COR-L47 (cell line): Measurements from ENCODE around the gene RAB32.
"Not testable (repeated sequence)": the region's sequence is repeated elsewhere in the genome, so short reads cannot be mapped to it uniquely, and the experiment has no call there.

Source experiments
- DNase-seq: peaks from one replicate; lab custom pipeline; 2025; lab: John Stamatoyannopoulos, UW

RAB32 gene

DNA sequence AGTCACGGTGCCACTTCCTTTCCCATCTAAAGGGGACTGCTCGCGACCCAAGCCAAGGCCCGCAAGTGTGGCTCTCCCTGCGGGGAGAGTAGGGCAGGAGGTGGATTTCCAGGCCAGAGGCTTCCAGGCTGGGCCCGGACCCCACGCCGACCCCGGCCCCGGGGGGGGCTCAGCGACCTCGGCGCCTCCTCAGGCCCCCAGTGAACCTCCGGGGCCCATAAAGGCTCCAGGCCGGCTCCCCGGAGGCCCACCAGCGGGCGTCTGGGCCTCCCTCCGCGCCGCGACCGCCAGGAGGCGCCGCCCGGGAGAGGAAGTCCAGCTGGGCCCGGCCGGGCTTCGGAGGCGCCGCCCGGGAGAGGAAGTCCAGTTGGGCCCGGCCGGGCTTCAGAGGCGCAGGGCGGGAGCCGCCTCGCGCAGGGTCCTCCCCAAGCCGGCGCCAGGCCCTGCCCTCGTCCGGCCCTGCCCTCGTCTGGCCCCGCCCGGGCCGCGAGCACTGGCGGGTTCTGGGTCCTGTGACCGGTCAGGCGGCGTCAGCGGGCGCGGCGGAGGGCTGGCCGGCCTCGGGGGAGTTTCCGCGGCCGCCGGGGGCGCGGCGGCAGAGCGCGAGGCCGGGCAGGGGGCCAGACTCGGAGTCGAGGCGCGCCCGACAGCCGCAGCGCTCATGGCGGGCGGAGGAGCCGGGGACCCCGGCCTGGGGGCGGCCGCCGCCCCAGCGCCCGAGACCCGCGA lies at the start of gene RAB32:
TSS of gene RAB32 (plus strand) at position 623 of the 729 bp plus-strand sequence. CDS start at position 662, 39 bp downstream.
- no peak for DNase-seq

DNA sequence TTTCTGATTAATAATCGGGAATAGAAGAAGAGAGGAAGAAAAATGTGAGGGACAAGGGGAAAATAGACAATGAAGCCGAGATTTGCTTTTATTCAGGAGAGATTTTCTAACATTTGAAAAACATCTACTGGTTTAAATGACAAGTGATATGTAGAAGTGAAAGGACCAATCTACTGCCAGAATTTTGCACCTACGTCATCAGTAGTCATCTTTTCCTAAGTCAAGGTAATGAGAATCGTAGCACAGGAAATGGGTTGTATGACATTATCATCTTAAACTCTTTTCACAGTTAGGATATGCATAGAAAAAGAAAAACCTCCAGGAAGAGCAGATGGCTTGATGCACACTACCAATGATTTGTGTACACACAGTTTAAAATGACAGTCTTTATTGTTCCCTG lies 45.3 kb upstream of the RAB32 start:
- DNase-seq: no peak

- DNase-seq: no peak
Observed at GRCh38 chr6:146503096-146503495, 40.5 kb upstream of the RAB32 start.

DNA sequence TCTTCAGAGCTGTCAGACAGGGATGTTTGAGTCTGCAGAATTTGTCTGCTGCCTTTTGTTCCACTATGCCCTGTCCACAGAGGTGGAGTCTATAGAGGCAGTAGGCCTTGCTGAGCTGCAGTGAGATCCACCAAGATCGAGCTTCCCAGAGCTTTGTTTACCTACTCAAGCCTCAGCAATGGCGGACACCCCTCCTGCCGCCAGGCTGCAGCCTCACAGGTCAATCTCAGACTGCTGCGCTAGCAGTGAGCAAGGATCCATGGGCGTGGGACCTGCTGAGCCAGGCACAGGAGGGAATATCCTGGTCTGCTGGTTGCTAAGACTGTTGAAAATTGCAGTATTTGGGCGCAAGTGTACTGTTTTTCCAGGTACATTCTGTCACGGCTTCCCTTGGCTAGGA lies 28.4 kb upstream of the RAB32 start:
- no peak for DNase-seq

- no peak for DNase-seq
Observed at GRCh38 chr6:146526192-146526591, 17.4 kb upstream of the RAB32 start.

GRCh38 chr6:146532702-146533101 lies 10.9 kb upstream of the RAB32 start:
- no peak for DNase-seq

- no peak for DNase-seq
Observed at GRCh38 chr6:146542881-146543210, 787 bp upstream of the RAB32 start.

GRCh38 chr6:146543940-146544615 lies 445 bp downstream of the RAB32 start:
- DNase-seq: no peak

DNA sequence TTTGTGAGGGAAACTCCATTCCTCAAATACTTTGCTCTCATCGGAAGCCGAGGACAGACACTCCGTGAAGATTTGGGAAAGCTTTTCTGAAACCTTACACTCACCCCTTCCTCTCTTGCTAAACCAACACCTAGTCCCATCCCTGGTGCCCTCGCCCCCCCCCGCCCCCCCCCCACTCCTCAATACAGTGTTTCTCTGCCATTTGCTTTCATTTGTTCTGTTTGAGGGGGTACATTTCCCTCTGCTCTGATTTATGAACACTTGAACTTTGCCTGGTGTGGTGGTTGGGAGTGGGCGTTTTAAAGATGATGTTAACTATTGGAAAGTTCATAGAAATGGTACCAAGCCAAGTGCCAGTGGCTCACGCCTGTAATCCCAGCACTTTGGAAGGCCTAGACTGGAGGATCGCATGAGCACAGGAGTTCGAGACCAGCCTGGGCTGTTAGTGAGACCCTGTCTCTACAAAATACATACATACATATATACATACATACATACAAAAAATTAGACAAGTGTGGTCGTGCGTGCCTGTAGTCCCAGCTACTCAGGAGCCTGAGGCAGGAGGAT lies 1.1 kb downstream of the RAB32 start:
- DNase-seq: no peak

- DNase-seq: no peak
Observed at GRCh38 chr6:146545581-146545980, 1.9 kb downstream of the RAB32 start.

DNA sequence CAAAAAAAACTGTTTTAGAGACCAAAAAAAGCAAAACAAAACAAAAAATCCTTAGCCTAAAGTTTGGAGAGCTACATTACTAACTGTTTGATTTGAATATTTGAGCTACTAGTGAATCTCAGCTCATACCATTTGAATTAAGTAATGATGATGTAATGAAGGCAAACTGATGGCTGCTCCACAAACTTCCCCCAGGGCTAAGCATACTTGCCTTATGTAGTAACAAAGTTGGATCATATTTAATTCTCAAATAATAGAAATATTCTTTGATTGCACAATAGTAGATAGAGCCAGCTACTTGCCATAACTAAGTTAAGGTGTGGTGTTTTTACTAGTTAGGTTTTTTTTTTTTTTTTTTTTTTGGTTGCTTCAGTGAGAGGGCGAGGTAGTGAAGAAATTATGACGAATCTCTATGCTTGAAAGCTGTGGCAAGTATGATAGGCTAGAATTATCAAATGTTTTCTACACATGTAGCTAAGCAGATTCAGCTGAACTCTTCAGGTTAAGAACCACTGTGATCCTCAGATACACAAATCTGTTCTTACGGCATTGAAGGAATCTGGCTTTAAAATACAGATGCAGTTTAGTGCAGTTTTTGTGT lies 2.9 kb downstream of the RAB32 start:
- no peak for DNase-seq

- no peak for DNase-seq
Observed at GRCh38 chr6:146547889-146548288, 4.3 kb downstream of the RAB32 start.

GRCh38 chr6:146548898-146549374 lies 5.3 kb downstream of the RAB32 start:
- no peak for DNase-seq

GRCh38 chr6:146550911-146551310 lies 7.3 kb downstream of the RAB32 start:
- DNase-seq: no peak

DNA sequence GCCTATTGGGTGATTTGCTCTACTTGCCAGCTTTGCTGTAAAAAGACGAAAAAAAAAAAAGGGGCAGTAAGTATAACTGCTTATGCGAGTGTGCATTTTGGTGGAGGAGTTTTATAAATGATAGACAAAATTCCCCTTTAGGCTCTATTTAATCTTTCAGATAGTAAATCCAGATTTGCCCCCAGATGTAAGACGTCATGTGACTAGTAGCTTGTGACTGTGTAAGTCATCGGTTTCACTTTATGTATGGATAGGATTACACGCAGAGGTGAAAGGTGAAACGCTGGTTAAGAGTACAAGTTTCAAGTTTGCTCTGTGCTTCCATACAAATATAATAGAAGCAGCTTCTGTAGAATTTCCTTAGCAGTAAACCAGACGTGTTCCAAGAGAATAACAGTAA lies 7.9 kb downstream of the RAB32 start:
- DNase-seq: no peak

DNA sequence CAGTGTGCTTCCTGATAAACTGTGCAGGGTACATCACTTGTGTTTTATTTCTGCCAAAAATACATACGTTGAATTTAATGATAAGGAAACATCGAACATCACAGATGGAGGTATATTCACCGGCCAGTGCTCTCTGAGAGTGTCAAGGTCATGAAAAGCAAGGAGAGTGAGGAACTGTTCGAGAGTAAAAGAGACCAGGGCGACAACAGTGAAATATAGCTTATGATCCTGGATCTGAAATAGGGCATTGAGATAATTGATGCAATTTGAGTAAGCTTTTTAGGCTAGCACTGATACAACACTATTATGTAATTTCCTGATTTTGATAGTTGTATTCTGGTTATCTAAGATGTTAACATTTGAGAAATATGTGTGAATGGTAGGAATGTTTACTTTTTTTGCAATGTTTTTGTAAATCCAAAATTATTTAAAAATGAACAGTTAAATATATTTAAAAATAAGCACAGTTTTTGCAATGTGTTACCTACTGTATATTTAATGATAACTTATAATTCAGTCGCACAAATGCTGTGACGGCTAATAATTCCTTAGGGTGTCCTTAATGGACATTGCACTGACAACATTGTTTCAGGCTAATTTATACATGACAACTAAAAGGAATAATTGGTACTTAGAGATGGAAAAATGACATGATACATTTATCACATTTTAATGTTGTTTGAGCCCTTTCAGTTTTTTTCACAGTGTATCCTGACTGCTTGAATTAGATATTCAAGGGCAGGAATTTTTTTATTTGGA lies 9.9 kb downstream of the RAB32 start:
- no peak for DNase-seq

- no peak for DNase-seq
Observed at GRCh38 chr6:146560607-146561006, 17.0 kb downstream of the RAB32 start.

DNA sequence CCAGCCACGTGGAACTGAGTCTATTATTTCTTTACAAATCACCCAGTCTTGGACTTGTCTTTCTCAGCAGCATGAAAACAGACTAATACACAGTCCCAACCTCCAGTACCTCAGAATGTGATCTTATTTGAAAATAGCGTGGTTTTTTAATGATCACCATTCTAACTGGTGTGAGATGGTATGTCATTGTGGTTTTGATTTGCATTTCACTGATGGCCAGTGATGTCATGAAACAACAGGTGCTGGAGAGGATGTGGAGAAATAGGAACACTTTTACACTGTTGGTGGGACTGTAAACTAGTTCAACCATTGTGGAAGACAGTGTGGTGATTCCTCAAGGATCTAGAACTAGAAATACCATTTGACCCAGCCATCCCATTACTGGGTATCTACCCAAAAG lies 23.0 kb downstream of the RAB32 start:
- DNase-seq: not testable (repeated sequence)

DNA sequence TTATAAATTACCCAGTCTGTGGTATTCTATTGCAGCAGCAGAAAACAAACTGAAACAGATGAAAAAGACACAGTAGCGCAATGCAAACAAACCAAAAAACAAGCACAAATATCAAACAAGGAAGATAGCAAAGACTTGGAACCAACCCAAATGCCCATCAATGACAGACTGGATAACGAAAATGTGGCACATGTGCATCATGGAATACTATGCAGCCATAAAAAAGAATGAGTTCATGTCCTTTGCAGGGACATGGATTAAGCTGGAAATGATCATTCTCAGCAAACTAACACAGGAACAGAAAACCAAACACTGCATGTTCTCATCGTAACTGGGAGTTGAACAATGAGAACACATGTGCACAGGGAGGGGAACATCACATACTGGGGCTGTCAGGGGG lies 25.0 kb downstream of the RAB32 start:
- not testable (repeated sequence) for DNase-seq

- DNase-seq: no peak
Observed at GRCh38 chr6:146574211-146574610, 30.6 kb downstream of the RAB32 start.

DNA sequence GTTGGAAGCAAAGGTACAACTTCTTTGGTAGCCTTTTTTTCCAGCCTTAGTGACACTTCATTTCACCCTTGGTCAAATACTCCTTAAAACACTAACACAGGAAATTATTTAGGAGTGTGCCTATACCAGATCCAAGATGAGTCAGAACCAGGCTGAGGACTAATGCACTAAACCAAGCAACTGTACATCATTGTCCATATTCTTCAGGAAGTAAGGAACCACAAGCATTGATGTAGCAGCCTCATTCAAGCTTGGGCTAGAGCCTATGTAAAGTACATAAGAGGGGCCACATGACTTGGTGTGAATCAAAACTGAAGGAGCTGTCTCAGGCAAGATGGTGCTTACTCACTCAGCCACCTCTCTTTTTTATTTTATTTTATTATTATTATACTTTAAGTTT lies 34.4 kb downstream of the RAB32 start:
- DNase-seq: no peak

- DNase-seq: no peak
Observed at GRCh38 chr6:146581968-146582367, 38.3 kb downstream of the RAB32 start.
